Fibroblast of lung (primary cell): ENCODE results near the gene TRPV2. TPM values are rescaled to one million over a fixed set of nuclear protein-coding genes. Genes with fewer than 3 reads are reported as not detected.

Experiments
- DNase-seq, 2 donors: peaks; one replicate each; pipeline versions ENCODE4 v3.0.0 to v3.0.0-alpha.2; 2010; ENCODE audit warnings: low read depth in 2 of 2
- H2AFZ ChIP-seq: 2 replicates; pipeline ENCODE4 v1.5.1; 2012; ENCODE audit warnings: low read length, control low read depth, inconsistent platforms
- H3K27ac ChIP-seq: 2 replicates; pipeline ENCODE4 v1.5.1; 2011; ENCODE audit warnings: low read length, control low read depth; ENCODE audit not compliant: insufficient read depth
- H3K27me3 ChIP-seq: 2 replicates; pipeline ENCODE4 v1.5.1; 2011; ENCODE audit warnings: mild to moderate bottlenecking, low read length; ENCODE audit not compliant: control insufficient read depth, insufficient read depth
- H3K36me3 ChIP-seq: 2 replicates; pipeline ENCODE4 v1.5.1; 2011; ENCODE audit warnings: low read length; ENCODE audit not compliant: control insufficient read depth, insufficient read depth
- H3K4me1 ChIP-seq: 2 replicates; pipeline ENCODE4 v1.5.1; 2011; ENCODE audit warnings: low read length; ENCODE audit not compliant: control insufficient read depth, insufficient read depth; ENCODE audit errors: extremely low read depth
- H3K4me2 ChIP-seq: 2 replicates; pipeline ENCODE4 v1.5.1; 2011; ENCODE audit warnings: low read length, control low read depth; ENCODE audit not compliant: insufficient read depth; ENCODE audit errors: extremely low read depth
- H3K4me3 ChIP-seq, 4 experiments: fragments of 200-600 bp in 1 of 4; sonication (generic) in 1 of 4; replicated peaks in 1 of 4; 2 replicates each; pipeline ENCODE4 v1.5.1; 2011 to 2016; ENCODE audit warnings: low read length in 4 of 4, low read depth in 3 of 4, mild to moderate bottlenecking in 3 of 4, control low read depth in 2 of 4, inconsistent platforms in 1 of 4, mixed read lengths in 1 of 4; ENCODE audit not compliant: insufficient read depth in 1 of 4; ENCODE audit errors: control extremely low read depth in 1 of 4
- H3K79me2 ChIP-seq: 2 replicates; pipeline ENCODE4 v1.5.1; 2012; ENCODE audit warnings: mild to moderate bottlenecking, low read length, inconsistent platforms; ENCODE audit not compliant: control insufficient read depth, insufficient read depth
- H3K9ac ChIP-seq: 2 replicates; pipeline ENCODE4 v1.5.1; 2011; ENCODE audit warnings: mild to moderate bottlenecking, low read length, control low read depth; ENCODE audit not compliant: insufficient read depth
- H3K9me3 ChIP-seq: 2 replicates; pipeline ENCODE4 v1.5.1; 2012; ENCODE audit warnings: low read depth, low read length; ENCODE audit not compliant: control insufficient read depth, insufficient read depth
- H4K20me1 ChIP-seq: 2 replicates; pipeline ENCODE4 v1.5.1; 2011; ENCODE audit warnings: low read length; ENCODE audit not compliant: control insufficient read depth, insufficient read depth; ENCODE audit errors: extremely low read depth
- EZH2 ChIP-seq: IDR thresholded peaks from 2 replicates; pipeline ENCODE4 v1.5.1; 2012; ENCODE audit warnings: low read length, control low read depth, mild to moderate bottlenecking; ENCODE audit errors: missing control alignments
- polyA plus RNA-seq, 2 donors: library from polyadenylated mRNA; depleted of rRNA in 1 of 2; stranded (reverse) in 1 of 2; unstranded in 1 of 2; fragments of >200 nt; gene quantifications; 2 replicates each; pipeline ENCODE4 v1.2.1, GENCODE V29; 2011 to 2012; ENCODE audit warnings: missing spikeins in 1 of 2
- total RNA-seq: library from RNA; depleted of rRNA; stranded (reverse); fragments of >200 nt; gene quantifications from 2 replicates; pipeline ENCODE4 v1.2.1, GENCODE V29; 2014
- TF ChIP-seq, protein P1 (sequence below), 2 donors: IDR thresholded peaks in 1 of 2; conservative IDR thresholded peaks in 1 of 2; 1 replicate in 1 of 2; 2 replicates in 1 of 2; pipeline ENCODE4 v1.5.1; 2011 to 2012; ENCODE audit warnings: low read length in 2 of 2, control low read depth in 1 of 2, inconsistent platforms in 1 of 2, low read depth in 1 of 2, mild to moderate bottlenecking in 1 of 2

TRPV2 gene
- total and polyA plus RNA-seq, 2 donors (not counting 1 experiment from before 2014, with no cell fraction given) = 68.6 to 74.5 TPM

DNA sequence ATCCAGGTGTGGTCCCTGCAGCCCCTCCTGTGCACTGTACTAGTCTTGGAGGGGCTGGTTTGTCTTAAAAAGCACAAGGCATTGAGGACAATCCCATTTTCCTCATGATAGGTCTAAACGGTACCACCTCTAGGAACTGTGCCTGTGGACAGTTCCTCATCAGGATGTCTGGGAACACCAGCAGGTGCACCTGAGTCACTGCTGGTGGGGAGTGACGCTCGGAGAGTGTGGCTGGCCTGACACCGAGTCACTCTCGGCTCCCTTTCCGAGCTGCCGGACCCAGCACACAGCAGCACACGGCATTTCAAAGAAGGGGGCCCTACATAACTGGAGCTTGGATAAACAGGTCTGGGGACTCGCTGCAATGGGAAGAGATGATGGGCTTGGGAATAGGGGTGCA is 51.0 kb downstream of the TRPV2 start:
- H3K27me3 ChIP-seq = no peaks in the 10 kb centered on the region
- no peak for DNase-seq
- H4K20me1 ChIP-seq = no peaks in the 10 kb centered on the region
- H3K36me3 ChIP-seq = no peaks in the 10 kb centered on the region
- no peaks in the 10 kb centered on the region for H3K9me3 ChIP-seq
- no peak overlapping the region for H3K4me2 ChIP-seq
- H3K79me2 ChIP-seq = no peaks in the 10 kb centered on the region
- no peak overlapping the region for H3K4me3 ChIP-seq
- TF ChIP-seq, protein P1, sequence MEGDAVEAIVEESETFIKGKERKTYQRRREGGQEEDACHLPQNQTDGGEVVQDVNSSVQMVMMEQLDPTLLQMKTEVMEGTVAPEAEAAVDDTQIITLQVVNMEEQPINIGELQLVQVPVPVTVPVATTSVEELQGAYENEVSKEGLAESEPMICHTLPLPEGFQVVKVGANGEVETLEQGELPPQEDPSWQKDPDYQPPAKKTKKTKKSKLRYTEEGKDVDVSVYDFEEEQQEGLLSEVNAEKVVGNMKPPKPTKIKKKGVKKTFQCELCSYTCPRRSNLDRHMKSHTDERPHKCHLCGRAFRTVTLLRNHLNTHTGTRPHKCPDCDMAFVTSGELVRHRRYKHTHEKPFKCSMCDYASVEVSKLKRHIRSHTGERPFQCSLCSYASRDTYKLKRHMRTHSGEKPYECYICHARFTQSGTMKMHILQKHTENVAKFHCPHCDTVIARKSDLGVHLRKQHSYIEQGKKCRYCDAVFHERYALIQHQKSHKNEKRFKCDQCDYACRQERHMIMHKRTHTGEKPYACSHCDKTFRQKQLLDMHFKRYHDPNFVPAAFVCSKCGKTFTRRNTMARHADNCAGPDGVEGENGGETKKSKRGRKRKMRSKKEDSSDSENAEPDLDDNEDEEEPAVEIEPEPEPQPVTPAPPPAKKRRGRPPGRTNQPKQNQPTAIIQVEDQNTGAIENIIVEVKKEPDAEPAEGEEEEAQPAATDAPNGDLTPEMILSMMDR (conservative IDR thresholded peaks at IDR 0.05 in 1 of 2, IDR thresholded peaks at IDR 0.05 in 1 of 2; ENCODE audit: low read depth in 1 of 2, low read length in 2 of 2) = no peak
- no peak for TF ChIP-seq EZH2
- no peak overlapping the region for H3K9ac ChIP-seq
- no peak overlapping the region for H2AFZ ChIP-seq
- H3K27ac ChIP-seq = no peak overlapping the region
- no peaks in the 10 kb centered on the region for H3K4me1 ChIP-seq

DNA sequence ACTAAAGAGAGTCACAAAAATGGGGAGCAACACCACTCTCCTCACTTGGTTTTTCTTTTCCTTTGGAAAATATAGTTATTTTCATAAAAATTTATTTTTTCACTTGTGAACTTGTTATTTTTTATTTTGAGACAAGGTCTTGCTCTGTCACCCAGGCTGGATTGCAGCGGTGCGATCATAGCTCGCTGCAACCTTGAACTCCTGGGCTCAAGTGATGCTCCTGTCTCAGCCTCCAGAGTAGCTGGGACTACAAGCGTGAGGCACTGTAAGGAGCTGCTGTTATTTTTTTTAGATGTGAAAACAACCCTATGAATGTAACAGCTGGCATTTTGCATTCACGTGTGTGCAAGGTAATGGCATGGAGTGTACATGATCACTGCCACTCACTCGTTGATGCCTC is 51.7 kb downstream of the TRPV2 start:
- no peaks in the 10 kb centered on the region for H3K79me2 ChIP-seq
- no peaks in the 10 kb centered on the region for H3K9me3 ChIP-seq
- H3K27ac ChIP-seq = no peak overlapping the region
- no peak overlapping the region for H3K4me3 ChIP-seq
- no peaks in the 10 kb centered on the region for H3K36me3 ChIP-seq
- no peak overlapping the region for H2AFZ ChIP-seq
- H3K4me1 ChIP-seq = no peaks in the 10 kb centered on the region
- no peak overlapping the region for H3K9ac ChIP-seq
- no peaks in the 10 kb centered on the region for H4K20me1 ChIP-seq
- H3K27me3 ChIP-seq = no peaks in the 10 kb centered on the region
- no peak for DNase-seq
- TF ChIP-seq EZH2 = no peak
- TF ChIP-seq, protein P1 (conservative IDR thresholded peaks at IDR 0.05 in 1 of 2, IDR thresholded peaks at IDR 0.05 in 1 of 2; ENCODE audit: low read depth in 1 of 2, low read length in 2 of 2) = no peak
- H3K4me2 ChIP-seq = no peak overlapping the region

DNA sequence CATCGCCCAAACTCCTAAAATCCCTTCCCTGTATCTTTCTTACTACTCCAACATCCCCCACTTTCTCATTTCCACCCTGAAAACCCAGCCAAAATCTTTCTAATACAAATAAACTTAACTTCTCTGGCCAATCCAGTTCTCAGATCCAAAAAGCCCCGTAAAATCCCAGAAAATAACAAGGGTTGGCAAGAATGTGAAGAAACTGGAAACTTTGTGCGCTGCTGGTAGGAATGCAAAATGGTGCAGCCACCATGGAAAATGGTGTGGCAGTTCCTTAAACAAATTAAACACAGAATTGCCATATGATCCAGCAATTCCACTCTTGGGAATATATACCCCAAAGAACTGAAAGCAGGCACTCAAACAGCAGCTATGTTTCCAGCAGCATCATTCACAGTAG is 52.5 kb downstream of the TRPV2 start:
- H3K79me2 ChIP-seq = no peaks in the 10 kb centered on the region
- no peak overlapping the region for H3K4me2 ChIP-seq
- H3K27ac ChIP-seq = no peak overlapping the region
- no peak for TF ChIP-seq EZH2
- TF ChIP-seq, protein P1 (conservative IDR thresholded peaks at IDR 0.05 in 1 of 2, IDR thresholded peaks at IDR 0.05 in 1 of 2; ENCODE audit: low read depth in 1 of 2, low read length in 2 of 2) = peak; percentile 10 to 23
- no peaks in the 10 kb centered on the region for H3K9me3 ChIP-seq
- H3K4me1 ChIP-seq = no peaks in the 10 kb centered on the region
- no peaks in the 10 kb centered on the region for H3K27me3 ChIP-seq
- no peak overlapping the region for H2AFZ ChIP-seq
- H4K20me1 ChIP-seq = no peaks in the 10 kb centered on the region
- H3K4me3 ChIP-seq = no peak overlapping the region
- no peak for DNase-seq
- no peak overlapping the region for H3K9ac ChIP-seq
- no peaks in the 10 kb centered on the region for H3K36me3 ChIP-seq
